MG63 (cell line): ENCODE measurements around the gene TUT1. TPM values are rescaled to one million over a fixed set of nuclear protein-coding genes. Genes with fewer than 3 reads are reported as not detected.

Experiments used
- DNase-seq: peaks from one replicate; pipeline ENCODE4 v3.0.0-alpha.2; 2020
- H3K27me3 ChIP-seq: fragments of 250-450 bp; sonication (Bioruptor Pico); 2 replicates; pipeline ENCODE4 v1.5.1; 2020; ENCODE audit warnings: mild to moderate bottlenecking, moderate library complexity
- H3K36me3 ChIP-seq: fragments of 250-450 bp; sonication (Bioruptor Pico); 2 replicates; pipeline ENCODE4 v1.5.1; 2020; ENCODE audit warnings: mild to moderate bottlenecking, moderate library complexity
- H3K4me3 ChIP-seq: fragments of 250-450 bp; sonication (Bioruptor Pico); 2 replicates; pipeline ENCODE4 v1.5.1; 2020; ENCODE audit warnings: mild to moderate bottlenecking, moderate library complexity
- H3K9me3 ChIP-seq: fragments of 250-450 bp; sonication (Bioruptor Pico); 2 replicates; pipeline ENCODE4 v1.5.1; 2020; ENCODE audit warnings: mild to moderate bottlenecking, moderate library complexity
- total RNA-seq: library from RNA; depleted of rRNA; stranded (reverse); fragments of >200 nt; shearing (Covaris generic); gene quantifications from 2 replicates; pipeline ENCODE4 v1.2.3, GENCODE V29; 2014; ENCODE audit warnings: low replicate concordance

Gene TUT1
- total RNA-seq, 1 experiment from 2014 or later, result 20.3 TPM

DNA sequence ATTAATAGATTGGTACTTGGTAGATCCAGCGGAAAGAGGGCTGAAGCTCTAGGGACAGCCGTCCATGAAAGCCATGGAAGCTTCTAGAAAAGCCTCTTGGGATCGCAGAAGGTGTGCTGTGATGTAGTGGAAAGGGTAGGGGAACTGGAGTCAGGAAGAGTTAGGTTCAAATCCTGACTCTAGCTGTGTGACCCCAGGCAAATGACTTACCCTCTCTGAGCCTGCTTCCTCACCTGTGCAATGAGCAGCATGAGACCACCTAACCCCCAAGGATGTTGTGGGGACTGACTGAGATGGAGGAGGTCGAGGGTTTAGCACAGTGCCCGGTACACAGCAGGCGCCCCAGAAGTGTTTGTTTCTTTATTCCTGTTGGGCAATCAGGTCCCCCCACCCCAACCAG is 19.1 kb upstream of the TUT1 start:
- Histone ChIP-seq H3K4me3 (no peak overlapping the region), H3K27me3 (no peaks in the 10 kb centered on the region)
- no peak for DNase-seq

GRCh38 chr11:62608776-62609175 is 17.5 kb upstream of the TUT1 start:
- Histone ChIP-seq H3K4me3 (no peak overlapping the region), H3K27me3 (no peaks in the 10 kb centered on the region), H3K36me3 (peaks cover 28% of the 10 kb centered on the region), H3K9me3 (no peaks in the 10 kb centered on the region)
- no peak for DNase-seq

More for the DNA sequence above, 19.1 kb upstream of the TUT1 start:
- no peaks in the 10 kb centered on the region for H3K9me3 ChIP-seq
- peaks cover 29% of the 10 kb centered on the region for H3K36me3 ChIP-seq

- Histone ChIP-seq H3K36me3 (peaks cover 30% of the 10 kb centered on the region), H3K4me3 (no peak overlapping the region), H3K9me3 (no peaks in the 10 kb centered on the region), H3K27me3 (no peaks in the 10 kb centered on the region)
- DNase-seq, result no peak
Observed at GRCh38 chr11:62607714-62608113, 16.4 kb upstream of the TUT1 start.

- no peak for DNase-seq
- H3K36me3 ChIP-seq, result peaks cover 36% of the 10 kb centered on the region
- H3K27me3 ChIP-seq, result no peaks in the 10 kb centered on the region
- H3K9me3 ChIP-seq, result no peaks in the 10 kb centered on the region
- H3K4me3 ChIP-seq, result no peak overlapping the region
Observed at GRCh38 chr11:62605902-62606301, 14.6 kb upstream of the TUT1 start.

GRCh38 chr11:62605467-62605866 is 14.1 kb upstream of the TUT1 start:
- H3K36me3 ChIP-seq, result peaks cover 36% of the 10 kb centered on the region
- no peaks in the 10 kb centered on the region for H3K27me3 ChIP-seq
- DNase-seq, result no peak
- no peaks in the 10 kb centered on the region for H3K9me3 ChIP-seq
- no peak overlapping the region for H3K4me3 ChIP-seq

DNA sequence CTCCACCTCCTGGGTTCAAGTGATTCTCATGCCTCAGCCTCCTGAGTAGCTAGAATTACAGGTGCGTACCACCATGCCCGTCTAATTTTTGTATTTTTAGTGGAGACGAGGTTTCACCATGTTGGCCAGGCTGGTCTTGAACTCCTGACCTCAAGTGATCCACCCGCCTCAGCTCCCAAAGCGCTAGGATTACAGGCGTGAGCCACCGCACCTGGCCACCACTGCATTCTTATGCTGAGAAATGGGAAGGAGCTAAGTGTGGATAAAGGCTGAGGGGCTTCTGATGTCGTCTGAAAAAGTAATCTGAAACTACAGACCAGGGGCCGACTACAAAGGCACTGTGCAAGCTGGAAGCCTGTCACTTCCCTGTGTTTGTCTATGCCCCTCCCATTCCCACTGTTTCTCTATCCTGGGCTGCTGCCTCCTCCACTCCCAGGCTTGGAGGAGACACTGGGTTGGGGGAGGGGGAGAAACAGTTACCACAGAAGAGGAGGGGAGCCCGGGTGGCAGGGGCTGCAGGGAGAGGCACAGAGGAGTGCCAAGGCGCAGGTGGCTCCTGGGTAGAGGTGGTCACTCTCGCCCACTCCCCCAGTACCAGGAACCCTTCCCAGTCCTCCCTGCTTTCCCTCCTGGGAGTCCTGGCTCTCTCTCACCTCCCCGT is 13.3 kb upstream of the TUT1 start:
- H3K9me3 ChIP-seq, result no peaks in the 10 kb centered on the region
- no peaks in the 10 kb centered on the region for H3K27me3 ChIP-seq
- DNase-seq, result no peak
- H3K36me3 ChIP-seq, result peaks cover 38% of the 10 kb centered on the region
- no peak overlapping the region for H3K4me3 ChIP-seq

- Histone ChIP-seq H3K36me3 (peaks cover 40% of the 10 kb centered on the region), H3K4me3 (no peak overlapping the region)
- no peak for DNase-seq
Observed at GRCh38 chr11:62603776-62604299, 12.5 kb upstream of the TUT1 start.

DNA sequence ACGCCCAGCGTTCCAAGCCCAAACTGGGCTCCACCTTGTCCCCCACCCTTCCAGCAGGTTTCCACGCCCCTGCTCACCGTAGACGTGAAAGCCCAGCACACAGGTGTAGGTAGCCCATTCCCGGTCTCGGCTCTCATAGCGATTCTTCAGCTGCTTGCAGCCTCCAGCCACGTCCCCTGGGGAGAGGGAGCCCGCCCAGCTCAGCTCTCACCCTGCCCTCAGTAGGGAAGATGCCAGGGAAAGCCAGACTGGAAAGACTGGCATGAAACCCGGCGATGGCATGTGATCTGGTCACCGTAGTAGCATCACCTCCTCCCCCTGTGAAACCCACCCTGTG is 11.7 kb upstream of the TUT1 start:
- no peak for DNase-seq
- H3K27me3 ChIP-seq, result no peaks in the 10 kb centered on the region
- H3K4me3 ChIP-seq, result no peak overlapping the region
- H3K36me3 ChIP-seq, result peaks cover 44% of the 10 kb centered on the region
- H3K9me3 ChIP-seq, result no peaks in the 10 kb centered on the region

More at GRCh38 chr11:62603776-62604299, 12.5 kb upstream of the TUT1 start:
- H3K27me3 ChIP-seq, result no peaks in the 10 kb centered on the region
- H3K9me3 ChIP-seq, result no peaks in the 10 kb centered on the region

GRCh38 chr11:62602141-62603071 is 11.1 kb upstream of the TUT1 start:
- Histone ChIP-seq H3K27me3 (no peaks in the 10 kb centered on the region), H3K36me3 (peaks cover 47% of the 10 kb centered on the region), H3K4me3 (peak overlapping the region; percentile 91; the same call in 1 of the 2 replicates), H3K9me3 (no peaks in the 10 kb centered on the region)
- no peak for DNase-seq

GRCh38 chr11:62601372-62602140 is 10.2 kb upstream of the TUT1 start, which contains the start of gene MTA2:
MTA2 (minus strand) TSS chr11:62601865; CDS start chr11:62601450, 415 bp downstream.
- no peaks in the 10 kb centered on the region for H3K27me3 ChIP-seq
- peak; percentile 97 for DNase-seq
- H3K4me3 ChIP-seq, result peak within 1 kb of the TSS; percentile 91
- H3K9me3 ChIP-seq, result no peaks in the 10 kb centered on the region
- H3K36me3 ChIP-seq, result peaks cover 53% of the 10 kb centered on the region

DNA sequence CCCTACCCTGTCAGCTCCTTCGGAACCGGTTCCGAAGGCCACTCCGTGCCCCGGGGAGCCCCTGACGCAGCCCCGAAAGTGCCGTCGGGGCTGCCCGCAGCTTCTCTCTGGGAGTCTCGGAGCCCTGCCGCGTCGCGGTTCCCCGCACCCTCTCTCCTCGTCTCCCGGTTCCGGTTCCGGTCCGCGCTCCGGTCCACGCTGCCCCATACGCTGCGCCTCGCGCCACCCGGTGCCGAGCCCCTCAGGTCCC is 9.7 kb upstream of the TUT1 start:
- Histone ChIP-seq H3K36me3 (peaks cover 58% of the 10 kb centered on the region), H3K9me3 (no peaks in the 10 kb centered on the region), H3K4me3 (peak overlapping the region; percentile 91), H3K27me3 (no peaks in the 10 kb centered on the region)
- DNase-seq, result peak; percentile 42

DNA sequence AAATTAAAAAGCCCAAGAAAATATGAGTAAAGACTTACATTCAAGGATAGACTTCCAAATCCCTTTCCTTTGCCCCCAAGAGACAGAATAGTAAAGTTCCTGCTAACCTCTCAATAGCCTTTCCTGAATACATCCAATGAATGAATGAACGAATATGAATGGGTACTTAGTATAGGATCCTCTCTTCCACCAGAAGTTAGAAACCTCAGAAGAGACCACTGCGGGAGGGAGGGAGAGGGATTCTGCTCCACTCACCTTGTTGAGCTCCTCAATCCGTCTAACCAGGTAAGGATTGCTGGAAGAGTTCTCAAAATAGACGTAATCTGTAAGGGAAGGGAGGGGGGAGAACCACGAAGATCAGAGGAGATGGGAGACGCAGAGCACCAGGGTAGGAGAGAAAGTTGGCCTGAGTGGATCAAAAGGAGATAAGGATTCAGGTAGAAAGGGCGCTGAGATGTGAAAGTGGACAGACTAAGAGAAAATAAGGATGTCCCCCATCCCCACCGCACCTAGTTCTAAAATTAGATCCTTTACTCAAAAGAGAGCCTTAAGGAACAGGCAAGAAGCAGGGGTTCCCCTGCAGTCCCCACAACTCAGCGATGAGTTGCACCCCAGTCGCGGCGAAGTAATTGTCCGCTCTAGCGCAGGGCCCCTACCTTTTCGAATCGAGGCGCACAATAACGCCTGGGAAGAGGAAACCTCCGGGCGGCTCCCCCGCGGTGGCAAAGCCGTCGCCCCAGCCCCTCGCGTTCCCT is 9.2 kb upstream of the TUT1 start:
- no peaks in the 10 kb centered on the region for H3K27me3 ChIP-seq
- H3K9me3 ChIP-seq, result no peaks in the 10 kb centered on the region
- H3K36me3 ChIP-seq, result peaks cover 63% of the 10 kb centered on the region
- H3K4me3 ChIP-seq, result peak overlapping the region; percentile 91
- DNase-seq, result no peak

GRCh38 chr11:62599901-62600300 is 8.6 kb upstream of the TUT1 start:
- Histone ChIP-seq H3K36me3 (peaks cover 68% of the 10 kb centered on the region), H3K27me3 (no peaks in the 10 kb centered on the region), H3K9me3 (no peaks in the 10 kb centered on the region), H3K4me3 (peak overlapping the region; percentile 91)
- DNase-seq, result no peak

DNA sequence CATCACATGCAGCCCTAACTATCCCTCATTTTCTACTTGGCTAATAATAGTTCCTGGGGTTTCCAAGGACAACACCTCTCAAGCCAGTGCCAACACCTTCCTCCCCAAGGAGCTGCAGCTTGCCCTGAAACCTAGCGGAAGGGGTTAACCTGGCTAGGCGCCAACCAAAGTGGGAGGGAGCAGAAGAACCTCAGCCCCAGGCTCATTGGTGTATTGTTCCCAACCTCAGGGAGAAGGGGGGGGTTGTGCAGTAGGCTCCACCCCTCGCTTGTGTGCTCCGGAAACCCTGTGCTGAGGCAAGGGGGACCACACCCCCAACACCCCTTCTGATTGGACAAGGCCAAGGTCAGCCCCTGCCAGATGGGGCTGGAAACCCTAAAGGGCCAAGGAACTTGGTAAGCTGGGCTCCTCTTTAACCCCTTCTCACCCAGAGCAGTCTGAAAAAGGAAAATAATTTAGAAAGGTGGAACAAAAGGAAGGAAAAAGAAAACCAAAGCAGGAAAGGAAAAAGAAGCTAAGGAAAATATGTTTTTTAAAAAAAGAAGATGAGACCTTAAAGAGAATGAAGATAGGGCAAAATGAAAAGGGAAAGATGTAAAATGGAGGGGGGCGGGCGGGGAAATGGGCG is 7.9 kb upstream of the TUT1 start:
- DNase-seq, result peak; percentile 91
- no peaks in the 10 kb centered on the region for H3K27me3 ChIP-seq
- no peaks in the 10 kb centered on the region for H3K9me3 ChIP-seq
- peaks cover 65% of the 10 kb centered on the region for H3K36me3 ChIP-seq
- no peak overlapping the region for H3K4me3 ChIP-seq

DNA sequence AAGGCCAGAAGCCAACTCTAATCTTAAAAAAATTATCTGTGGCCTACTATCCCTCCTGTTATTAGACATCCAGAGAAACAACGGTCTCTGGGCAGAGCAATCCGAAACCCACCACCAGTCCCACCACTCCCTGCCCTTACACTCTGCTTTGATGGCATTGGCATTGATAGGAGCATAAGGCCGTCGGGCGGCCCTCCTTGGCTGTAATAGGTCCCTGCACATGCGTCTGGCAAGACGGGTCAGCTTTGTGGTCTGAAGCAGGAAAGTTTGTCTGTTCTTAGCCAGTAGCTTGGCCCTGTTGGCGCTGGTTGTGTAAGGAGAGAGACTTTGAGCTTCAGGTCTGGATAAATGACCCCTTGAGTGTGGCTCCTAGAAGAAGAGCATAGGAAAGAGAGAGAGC is 3.8 kb upstream of the TUT1 start:
- no peak for DNase-seq
- H3K27me3 ChIP-seq, result no peaks in the 10 kb centered on the region
- peaks cover 64% of the 10 kb centered on the region for H3K36me3 ChIP-seq

DNA sequence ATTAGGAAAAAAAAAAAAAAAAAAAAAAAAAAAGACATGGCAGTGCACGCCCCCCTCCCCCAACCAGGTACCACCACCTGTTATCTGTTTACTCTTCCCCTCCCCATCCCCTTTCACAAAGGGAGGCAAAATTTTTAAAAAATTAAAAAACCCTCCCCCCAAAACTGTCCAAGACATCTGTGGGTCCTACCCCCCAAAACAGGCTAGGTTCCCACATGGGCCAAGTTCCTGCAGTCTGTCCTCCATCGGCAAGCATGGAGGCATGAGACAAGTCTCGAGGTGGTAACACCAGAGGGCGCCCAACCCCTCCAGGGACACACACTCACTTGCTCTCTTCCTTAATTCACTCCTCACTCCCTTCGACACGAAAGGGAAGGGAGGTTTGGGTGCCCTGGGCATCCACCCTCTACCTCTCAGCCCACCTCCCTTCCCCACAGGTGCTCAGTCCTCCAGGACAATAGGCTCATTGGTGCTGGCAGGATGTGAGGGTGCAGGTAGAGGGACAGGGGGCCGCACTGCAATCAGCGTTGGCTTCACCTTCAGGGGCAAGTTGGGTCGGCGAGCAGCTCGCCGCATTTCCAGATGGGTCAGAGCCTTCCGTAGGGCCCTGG is 2.2 kb upstream of the TUT1 start:
- peak; percentile 73 for DNase-seq
- H3K36me3 ChIP-seq, result peaks cover 59% of the 10 kb centered on the region
- no peak overlapping the region for H3K4me3 ChIP-seq
- H3K27me3 ChIP-seq, result no peaks in the 10 kb centered on the region
- H3K9me3 ChIP-seq, result no peaks in the 10 kb centered on the region

More for the DNA sequence above, 3.8 kb upstream of the TUT1 start:
- H3K9me3 ChIP-seq, result no peaks in the 10 kb centered on the region
- H3K4me3 ChIP-seq, result no peak overlapping the region
